Lower lobe of right lung (tissue), 2 donors: ENCODE measurements around the gene B3GALT6. TPM values are rescaled to one million over a fixed set of nuclear protein-coding genes. Genes with fewer than 3 reads are reported as not detected.

Experiments used
- ATAC-seq, 2 donors: fragments of 200-7000 bp; cut with Tn5 transposase; one replicate each; pipeline ENCODE4 v1.9.1; 2020 to 2022; ENCODE audit warnings: mild to moderate bottlenecking in 2 of 2, moderate library complexity in 2 of 2
- DNase-seq: peaks from one replicate; pipeline ENCODE4 v3.0.0-alpha.2; 2020
- H3K27ac ChIP-seq: fragments of 200-600 bp; one replicate; pipeline ENCODE4 v1.8.0; 2022
- H3K27me3 ChIP-seq: fragments of 200-600 bp; one replicate; pipeline ENCODE4 v1.8.0; 2022; ENCODE audit warnings: low read depth
- H3K36me3 ChIP-seq: fragments of 200-600 bp; one replicate; pipeline ENCODE4 v1.8.0; 2022; ENCODE audit warnings: mild to moderate bottlenecking
- H3K4me1 ChIP-seq: fragments of 200-600 bp; one replicate; pipeline ENCODE4 v1.8.0; 2022
- H3K4me3 ChIP-seq: fragments of 200-600 bp; one replicate; pipeline ENCODE4 v1.8.0; 2022; ENCODE audit warnings: mild to moderate bottlenecking
- H3K9me3 ChIP-seq: fragments of 200-600 bp; one replicate; pipeline ENCODE4 v1.8.0; 2022
- CTCF ChIP-seq: fragments of 200-600 bp; IDR thresholded peaks from one replicate; pipeline ENCODE4 v1.8.0; 2022; ENCODE audit warnings: antibody characterized with exemption, mild to moderate bottlenecking
- intact Hi-C: fragments of 100-400 bp; cut with DNase I; formaldehyde crosslinking; loops from one replicate; pipeline ENCODE4 v1.11.0; 2022
- total RNA-seq: library from RNA; stranded (reverse); fragmentation: NEBNext Ultra II Directional; extraction: Animal tissue kit (Norgen Biotek cat#: 25700); gene quantifications from one replicate; pipeline ENCODE4 v1.2.1, GENCODE V29; 2021
- donor health status: DM: no; HTN: yes; CAD: no; lungs with severe emphysema.

B3GALT6 gene
- total RNA-seq, 1 donor from 2014 or later: 13.7 TPM

GRCh38 chr1:1254667-1254998 is 22.6 kb downstream of the B3GALT6 start:
- no peak for DNase-seq
- H3K27me3 ChIP-seq: no peaks in the 10 kb centered on the region
- no peaks in the 10 kb centered on the region for H3K9me3 ChIP-seq
- no peak for TF ChIP-seq CTCF
- no peak overlapping the region for H3K4me3 ChIP-seq
- no peak overlapping the region for H3K27ac ChIP-seq
- no peak for ATAC-seq
- intact Hi-C loops: no loop called here
- no peaks in the 10 kb centered on the region for H3K4me1 ChIP-seq
- H3K36me3 ChIP-seq: peaks cover 57% of the 10 kb centered on the region

- intact Hi-C loops: no loop called here
- Histone ChIP-seq H3K27me3 (no peaks in the 10 kb centered on the region), H3K36me3 (peaks cover 62% of the 10 kb centered on the region), H3K27ac (no peak overlapping the region), H3K4me1 (no peaks in the 10 kb centered on the region), H3K4me3 (no peak overlapping the region), H3K9me3 (no peaks in the 10 kb centered on the region)
- DNase-seq (no peak), ATAC-seq (no peak)
- TF ChIP-seq CTCF: no peak
Measured at GRCh38 chr1:1255078-1255477, 23.0 kb downstream of the B3GALT6 start.

- Histone ChIP-seq H3K4me1 (peaks cover 5% of the 10 kb centered on the region), H3K36me3 (peaks cover 67% of the 10 kb centered on the region), H3K9me3 (no peaks in the 10 kb centered on the region), H3K4me3 (no peak overlapping the region), H3K27ac (no peak overlapping the region), H3K27me3 (no peaks in the 10 kb centered on the region)
- intact Hi-C loops: no loop called here
- DNase-seq (no peak), ATAC-seq (no peak)
- no peak for TF ChIP-seq CTCF
Measured at GRCh38 chr1:1255611-1256010, 23.6 kb downstream of the B3GALT6 start.

- ATAC-seq (no peak), DNase-seq (no peak)
- Histone ChIP-seq H3K27ac (no peak overlapping the region), H3K4me3 (no peak overlapping the region), H3K27me3 (no peaks in the 10 kb centered on the region), H3K9me3 (no peaks in the 10 kb centered on the region), H3K36me3 (peaks cover 83% of the 10 kb centered on the region), H3K4me1 (peaks cover 16% of the 10 kb centered on the region)
- TF ChIP-seq CTCF: no peak
- intact Hi-C loops: no loop called here
Measured at GRCh38 chr1:1256956-1257871, 25.2 kb downstream of the B3GALT6 start.

- intact Hi-C loops: no loop called here
- Histone ChIP-seq H3K27me3 (no peaks in the 10 kb centered on the region), H3K4me3 (no peak overlapping the region), H3K9me3 (no peaks in the 10 kb centered on the region), H3K27ac (no peak overlapping the region), H3K36me3 (peaks cover 85% of the 10 kb centered on the region), H3K4me1 (peaks cover 16% of the 10 kb centered on the region)
- TF ChIP-seq CTCF: no peak
- no peak for DNase-seq
- no peak for ATAC-seq
Measured at GRCh38 chr1:1259119-1259488, 27.1 kb downstream of the B3GALT6 start.
